ENCODE measurements around the gene CHMP2B.

DNA sequence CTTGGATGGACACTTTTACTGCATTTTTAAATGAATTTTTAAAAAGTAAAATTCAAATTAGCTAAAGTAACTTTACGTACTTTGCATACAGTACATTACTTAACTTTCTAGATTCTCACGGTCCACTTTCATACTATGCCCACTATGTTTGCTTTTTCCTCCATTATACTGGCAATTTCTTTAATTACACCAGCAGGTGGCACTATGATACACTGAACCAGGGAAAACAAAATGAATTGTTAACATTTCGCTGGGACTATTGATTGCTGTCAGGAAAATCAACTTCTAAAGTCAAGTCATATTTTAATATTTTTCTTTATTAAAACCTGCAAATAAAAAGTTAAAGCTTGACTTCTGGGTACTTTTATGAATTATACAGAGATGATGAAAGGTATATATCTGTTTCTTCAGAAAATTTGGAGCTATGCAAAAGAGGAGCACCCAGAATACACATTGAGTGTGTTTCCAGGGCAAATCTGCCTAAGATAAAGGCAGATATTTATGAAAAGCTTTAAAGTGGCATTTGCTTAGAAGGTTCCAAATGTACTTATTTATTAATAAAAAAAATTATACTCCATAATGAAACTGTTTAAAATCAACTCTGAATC lies 71.1 kb downstream of the CHMP2B start:
- TF ChIP-seq POLR2A (IDR thresholded peaks at IDR 0.05; ENCODE audit: low read length) (no peak), GATA1 (IDR thresholded peaks at IDR 0.05; ENCODE audit: low read depth, low read length) (no peak)

Measured in erythroblast (primary cell).